CD14-positive monocyte (primary cell): Measurements from ENCODE around the gene LTB4R2. TPM values are rescaled to one million over a fixed set of nuclear protein-coding genes. Genes with fewer than 3 reads are reported as not detected.
A peak's percentile ranks its signal among the peaks of the same experiment; 100 is the strongest.

Experiments
- DNase-seq, 3 donors: peaks; one replicate each; pipeline ENCODE4 v3.0.0-alpha.2; 2011 to 2022
- H2AFZ ChIP-seq: 2 replicates; pipeline ENCODE4 v1.6.0; 2012; ENCODE audit warnings: mild to moderate bottlenecking, low read depth, low read length, inconsistent platforms; ENCODE audit not compliant: insufficient read depth, poor library complexity, severe bottlenecking
- H3K27ac ChIP-seq, 2 donors: 1 replicate in 1 of 2; 2 replicates in 1 of 2; pipeline ENCODE4 v1.5.1; 2012 to 2013; ENCODE audit warnings: low read length in 2 of 2, control low read depth in 1 of 2, inconsistent platforms in 1 of 2, low read depth in 1 of 2, mild to moderate bottlenecking in 1 of 2
- H3K27me3 ChIP-seq, 2 donors: one replicate each; pipeline versions ENCODE4 v1.6.0 to v1.6.1; 2011 to 2013; ENCODE audit warnings: low read length in 2 of 2; ENCODE audit not compliant: control insufficient read depth in 2 of 2, insufficient read depth in 2 of 2
- H3K36me3 ChIP-seq, 2 donors: replicated peaks in 1 of 2; 1 replicate in 1 of 2; 2 replicates in 1 of 2; pipeline versions ENCODE4 v1.5.1 to v1.6.1; 2012 to 2013; ENCODE audit warnings: low read length in 2 of 2, control low read depth in 1 of 2, inconsistent platforms in 1 of 2, mild to moderate bottlenecking in 1 of 2; ENCODE audit not compliant: insufficient read depth in 2 of 2, control insufficient read depth in 1 of 2
- H3K4me1 ChIP-seq, 2 donors: 1 replicate in 1 of 2; 2 replicates in 1 of 2; pipeline versions ENCODE4 v1.5.1 to v1.6.1; 2012 to 2013; ENCODE audit warnings: low read length in 2 of 2, control low read depth in 1 of 2, inconsistent platforms in 1 of 2, mild to moderate bottlenecking in 1 of 2, moderate library complexity in 1 of 2; ENCODE audit not compliant: insufficient read depth in 2 of 2, control insufficient read depth in 1 of 2
- H3K4me2 ChIP-seq: replicated peaks from 2 replicates; pipeline ENCODE3; 2012; ENCODE audit warnings: low read length, moderate library complexity, mild to moderate bottlenecking; ENCODE audit not compliant: poor library complexity, severe bottlenecking; ENCODE audit errors: extremely low read depth
- H3K4me3 ChIP-seq, 3 experiments: fragments of 200-600 bp in 1 of 3; sonication (generic) in 1 of 3; replicated peaks in 1 of 3; 1 replicate in 2 of 3; 2 replicates in 1 of 3; pipeline ENCODE4 v1.5.1; 2011 to 2013; ENCODE audit warnings: low read length in 3 of 3, mild to moderate bottlenecking in 3 of 3, control low read depth in 2 of 3, low read depth in 2 of 3, inconsistent platforms in 1 of 3, moderate library complexity in 1 of 3
- H3K79me2 ChIP-seq: 2 replicates; pipeline ENCODE4 v1.6.0; 2012; ENCODE audit warnings: mild to moderate bottlenecking, control low read depth, inconsistent platforms, low read length, moderate library complexity; ENCODE audit not compliant: insufficient read depth
- H3K9ac ChIP-seq: 2 replicates; pipeline ENCODE4 v1.6.0; 2017; ENCODE audit warnings: low read length, mild to moderate bottlenecking; ENCODE audit not compliant: insufficient read depth, poor library complexity, severe bottlenecking
- H3K9me3 ChIP-seq, 2 donors: replicated peaks in 1 of 2; 1 replicate in 1 of 2; 2 replicates in 1 of 2; pipeline versions ENCODE4 v1.5.1 to v1.6.1; 2012 to 2013; ENCODE audit warnings: low read length in 2 of 2, control low read depth in 1 of 2; ENCODE audit not compliant: control insufficient read depth in 1 of 2, insufficient read depth in 1 of 2
- H4K20me1 ChIP-seq: 2 replicates; pipeline ENCODE4 v1.6.0; 2012; ENCODE audit warnings: mild to moderate bottlenecking, low read length, control low read depth, moderate library complexity; ENCODE audit not compliant: insufficient read depth
- H3K27ac Mint-ChIP-seq, 7 donors: one replicate each; pipeline ENCODE4 v1.8.0; 2020; ENCODE audit warnings: mild to moderate bottlenecking in 7 of 7, mixed read lengths in 7 of 7, moderate library complexity in 6 of 7, inconsistent platforms in 2 of 7
- H3K27me3 Mint-ChIP-seq, 3 donors: one replicate each; pipeline ENCODE4 v1.8.0; 2021 to 2022; ENCODE audit warnings: low read depth in 3 of 3, mild to moderate bottlenecking in 3 of 3, mixed read lengths in 3 of 3, moderate library complexity in 3 of 3, inconsistent platforms in 1 of 3
- H3K36me3 Mint-ChIP-seq, 2 donors: one replicate each; pipeline ENCODE4 v1.8.0; 2020; ENCODE audit warnings: mixed read lengths in 2 of 2, inconsistent platforms in 1 of 2, mild to moderate bottlenecking in 1 of 2
- H3K4me1 Mint-ChIP-seq: one replicate; pipeline ENCODE4 v1.8.0; 2020; ENCODE audit warnings: mild to moderate bottlenecking, mixed read lengths
- H3K4me3 Mint-ChIP-seq, 2 donors: one replicate each; pipeline ENCODE4 v1.8.0; 2020; ENCODE audit warnings: mild to moderate bottlenecking in 2 of 2, mixed read lengths in 2 of 2, moderate library complexity in 1 of 2
- H3K9me3 Mint-ChIP-seq, 7 donors: one replicate each; pipeline ENCODE4 v1.8.0; 2020 to 2022; ENCODE audit warnings: mixed read lengths in 7 of 7, mild to moderate bottlenecking in 6 of 7, moderate library complexity in 6 of 7, inconsistent platforms in 2 of 7
- CTCF ChIP-seq: fragments of 200-600 bp; IDR thresholded peaks from one replicate; pipeline ENCODE4 v1.8.0; 2022; ENCODE audit warnings: antibody characterized with exemption, mild to moderate bottlenecking
- WGBS: methylation state at CpG from one replicate; pipeline ENCODE4 v1.1.5; 2013; ENCODE audit warnings: missing lambda C conversion rate; ENCODE audit not compliant: insufficient coverage; 5-methylcytosine and 5-hydroxymethylcytosine counted together
- intact Hi-C, 2 donors: fragments of 100-400 bp; cut with micrococcal nuclease; formaldehyde crosslinking; loops; one replicate each; pipeline versions ENCODE4 v1.15.0 to v1.15.1; 2023
- polyA plus RNA-seq, 3 donors: library from polyadenylated mRNA; depleted of rRNA in 1 of 3; unstranded in 2 of 3; stranded (reverse) in 1 of 3; fragments of 300-500 nt in 2 of 3; fragments of >200 nt in 1 of 3; fragmentation: Illumina TruSeq in 2 of 3; gene quantifications; 1 replicate in 2 of 3; 2 replicates in 1 of 3; pipeline ENCODE4 v1.2.3, GENCODE V29; 2012 to 2021

The LTB4R2 gene
- polyA plus RNA-seq, 3 donors: 2.7 to 25.1 (median 2.9) TPM

GRCh38 chr14:24332268-24332993 is 22.5 kb downstream of the LTB4R2 start:
- Histone ChIP-seq H3K4me2 (peak overlapping the region; percentile 78), H3K27me3 (peaks cover 9 to 27% of the 10 kb centered on the region in 2 donors), H3K4me1 (peaks cover 92 to 95% of the 10 kb centered on the region in 2 donors), H4K20me1 (peaks cover 37% of the 10 kb centered on the region), H3K27ac (no peak overlapping the region), H3K36me3 (peaks cover 11 to 15% of the 10 kb centered on the region in 2 donors), H2AFZ (peak overlapping the region; percentile 68), H3K9ac (no peak overlapping the region), H3K4me3 (peak overlapping the region in 1 of 3 experiments; percentile 67), H3K79me2 (no peaks in the 10 kb centered on the region), H3K9me3 (peaks cover 0 to 2% of the 10 kb centered on the region in 2 donors)
- 11% methylated on average over 56 of the region's 56 CpGs for WGBS
- H3K27ac Mint-ChIP-seq: peak overlapping the region in 6 of 7 donors; percentile 41 to 70 (median 64)
- peaks cover 30 to 38% of the 10 kb centered on the region in 2 donors for H3K36me3 Mint-ChIP-seq
- peak; percentile 86 for TF ChIP-seq CTCF
- H3K27me3 Mint-ChIP-seq: peaks cover 23 to 42% (median 40%) of the 10 kb centered on the region in 3 donors
- peak overlapping the region; percentile 74 to 88 for H3K4me3 Mint-ChIP-seq
- intact Hi-C loops: loop anchor here in 1 of 2 donors (2.0 kb wide), 1 partner anchor 98 kb away; no protein-coding TSS in a partner anchor
- H3K4me1 Mint-ChIP-seq: peaks cover 89% of the 10 kb centered on the region
- DNase-seq: peak; percentile 63 to 77 (median 67)
- peaks cover 0 to 9% (median 6%) of the 10 kb centered on the region in 7 donors for H3K9me3 Mint-ChIP-seq

GRCh38 chr14:24334431-24335291 is 24.7 kb downstream of the LTB4R2 start, which contains the start of gene ADCY4:
ADCY4 (minus strand) TSS chr14:24335071; CDS start chr14:24334652, 419 bp downstream.
- Mint-ChIP-seq H3K36me3 (peaks cover 43 to 50% of the 10 kb centered on the region in 2 donors), H3K4me1 (peaks cover 87% of the 10 kb centered on the region), H3K4me3 (peak within 1 kb of the TSS; percentile 74 to 89), H3K27me3 (peaks cover 23 to 41% (median 36%) of the 10 kb centered on the region in 3 donors), H3K27ac (peak within 1 kb of the TSS in 4 of 7 donors; percentile 53 to 74 (median 54)), H3K9me3 (peaks cover 0 to 9% (median 5%) of the 10 kb centered on the region in 7 donors)
- Histone ChIP-seq H3K4me3 (peak within 1 kb of the TSS; percentile 6 to 66 (median 18)), H3K9ac (peak within 1 kb of the TSS; percentile 15), H2AFZ (peak within 1 kb of the TSS; percentile 14), H3K9me3 (peaks cover 0 to 2% of the 10 kb centered on the region in 2 donors), H4K20me1 (peaks cover 52% of the 10 kb centered on the region), H3K27me3 (peaks cover 9 to 27% of the 10 kb centered on the region in 2 donors), H3K4me2 (peak within 1 kb of the TSS; percentile 78), H3K79me2 (peaks cover 20% of the 10 kb centered on the region), H3K4me1 (peaks cover 86 to 97% of the 10 kb centered on the region in 2 donors), H3K36me3 (peaks cover 19 to 26% of the 10 kb centered on the region in 2 donors), H3K27ac (no peak within 1 kb of the TSS)
- under 1% methylated on average over 43 of the region's 65 CpGs for WGBS
- no peak for TF ChIP-seq CTCF
- peak in 2 of 3 donors; percentile 43 to 45 for DNase-seq
- intact Hi-C loops: no loop called here
